Gastrocnemius medialis (tissue), 4 donors: Measurements from ENCODE around the gene ASTN2.

Experiments used
- POLR2A ChIP-seq, 2 donors: fragments of 450-650 bp; IDR thresholded peaks; one replicate each; pipeline ENCODE4 v1.6.1; 2017; ENCODE audit warnings: antibody characterized with exemption in 2 of 2, mild to moderate bottlenecking in 2 of 2, moderate library complexity in 2 of 2
- TF ChIP-seq, protein P1 (sequence below), 5 experiments: fragments of 450-650 bp in 3 of 5; fragments of 200-600 bp in 2 of 5; sonication (generic) in 2 of 5; IDR thresholded peaks in 4 of 5; conservative IDR thresholded peaks in 1 of 5; 1 replicate in 4 of 5; 2 replicates in 1 of 5; pipeline ENCODE4 v1.5.1; 2016 to 2019; ENCODE audit warnings: antibody characterized with exemption in 5 of 5, mild to moderate bottlenecking in 3 of 5, moderate library complexity in 3 of 5

DNA sequence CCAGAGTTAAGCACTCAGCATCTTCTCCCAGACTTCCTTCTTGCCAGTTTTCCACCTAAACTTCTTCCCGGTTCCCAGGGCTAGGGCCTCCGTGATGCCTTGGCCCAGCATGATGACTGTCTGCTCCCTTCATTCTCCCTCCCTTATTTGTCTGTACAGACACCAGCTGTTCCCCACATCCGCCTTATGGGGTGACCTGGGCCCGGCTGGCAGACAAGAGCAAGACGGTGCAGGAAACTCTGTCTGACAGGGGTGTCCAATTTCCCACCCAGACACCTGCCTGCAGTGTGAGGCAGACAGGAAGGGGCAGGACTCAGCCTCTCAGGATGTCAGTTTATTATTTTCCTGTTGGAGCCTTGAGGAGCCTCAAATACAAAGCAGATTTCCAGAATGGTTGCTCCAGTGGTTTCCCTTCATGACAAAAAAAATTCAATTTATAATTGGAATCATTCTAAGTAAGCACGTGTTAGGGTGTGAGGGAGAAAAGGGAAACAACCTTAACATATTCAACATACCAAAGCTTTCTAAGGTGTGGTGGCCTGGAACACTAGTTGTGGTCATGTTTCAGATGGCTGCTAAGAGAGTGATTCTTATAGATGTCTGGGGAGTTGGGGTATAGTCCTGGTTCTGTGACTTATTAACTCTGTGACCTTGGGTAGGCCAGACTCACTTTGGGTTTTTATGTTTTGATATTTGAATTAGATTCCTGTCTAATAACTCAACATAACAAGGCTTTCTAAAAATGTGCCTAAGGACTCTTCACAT is 1026.7 kb downstream of the ASTN2 start:
- TF ChIP-seq, protein P1, sequence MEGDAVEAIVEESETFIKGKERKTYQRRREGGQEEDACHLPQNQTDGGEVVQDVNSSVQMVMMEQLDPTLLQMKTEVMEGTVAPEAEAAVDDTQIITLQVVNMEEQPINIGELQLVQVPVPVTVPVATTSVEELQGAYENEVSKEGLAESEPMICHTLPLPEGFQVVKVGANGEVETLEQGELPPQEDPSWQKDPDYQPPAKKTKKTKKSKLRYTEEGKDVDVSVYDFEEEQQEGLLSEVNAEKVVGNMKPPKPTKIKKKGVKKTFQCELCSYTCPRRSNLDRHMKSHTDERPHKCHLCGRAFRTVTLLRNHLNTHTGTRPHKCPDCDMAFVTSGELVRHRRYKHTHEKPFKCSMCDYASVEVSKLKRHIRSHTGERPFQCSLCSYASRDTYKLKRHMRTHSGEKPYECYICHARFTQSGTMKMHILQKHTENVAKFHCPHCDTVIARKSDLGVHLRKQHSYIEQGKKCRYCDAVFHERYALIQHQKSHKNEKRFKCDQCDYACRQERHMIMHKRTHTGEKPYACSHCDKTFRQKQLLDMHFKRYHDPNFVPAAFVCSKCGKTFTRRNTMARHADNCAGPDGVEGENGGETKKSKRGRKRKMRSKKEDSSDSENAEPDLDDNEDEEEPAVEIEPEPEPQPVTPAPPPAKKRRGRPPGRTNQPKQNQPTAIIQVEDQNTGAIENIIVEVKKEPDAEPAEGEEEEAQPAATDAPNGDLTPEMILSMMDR (IDR thresholded peaks at IDR 0.05 in 4 of 5, conservative IDR thresholded peaks at IDR 0.05 in 1 of 5): no peak
- no peak for TF ChIP-seq POLR2A (IDR thresholded peaks at IDR 0.05)
